ENCODE measurements around the gene ANKMY1. TPM values are rescaled to one million over a fixed set of nuclear protein-coding genes. Genes with fewer than 3 reads are reported as not detected.

Gene ANKMY1
- total RNA-seq, 1 donor from 2014 or later: 35.3 TPM

DNA sequence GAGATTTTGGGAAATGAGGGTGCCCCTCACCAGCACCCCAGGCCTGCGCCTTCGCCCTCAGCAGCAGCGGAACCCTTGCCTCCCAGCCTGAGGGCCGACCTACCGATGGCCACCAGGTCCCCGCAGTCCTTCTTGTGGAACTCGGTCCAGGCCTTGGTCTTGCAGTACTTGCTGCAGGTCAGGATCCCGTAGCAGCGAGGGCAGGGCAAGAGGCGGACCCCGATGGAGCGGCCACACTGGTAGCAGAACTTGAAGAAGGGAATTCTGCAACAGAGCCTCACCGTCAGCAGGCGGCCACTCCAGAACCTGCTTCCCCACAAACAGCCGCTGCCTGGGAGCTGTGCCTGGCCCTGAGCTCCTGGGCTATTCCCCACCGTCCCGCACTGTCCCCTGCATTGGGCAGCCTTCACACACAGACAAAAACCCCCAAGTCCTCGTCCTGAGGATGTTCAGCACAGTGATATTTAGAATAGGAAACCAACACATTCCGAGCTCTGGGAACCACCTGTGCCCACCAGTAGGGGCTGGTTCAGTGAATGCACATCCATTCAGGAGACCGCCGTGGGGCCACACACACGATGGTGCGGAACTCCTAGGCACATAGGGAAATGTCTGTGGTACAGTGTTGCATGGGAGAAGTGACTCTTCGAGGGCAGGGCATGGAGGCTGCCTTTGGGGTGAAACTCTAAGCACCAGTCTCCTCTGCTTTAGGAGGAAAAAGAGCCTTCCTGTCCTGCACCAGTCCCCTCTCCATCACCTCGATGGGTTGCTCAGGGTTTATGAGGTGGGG is 76.8 kb downstream of the ANKMY1 start:
- intact Hi-C loops (cut with micrococcal nuclease): no loop called here

DNA sequence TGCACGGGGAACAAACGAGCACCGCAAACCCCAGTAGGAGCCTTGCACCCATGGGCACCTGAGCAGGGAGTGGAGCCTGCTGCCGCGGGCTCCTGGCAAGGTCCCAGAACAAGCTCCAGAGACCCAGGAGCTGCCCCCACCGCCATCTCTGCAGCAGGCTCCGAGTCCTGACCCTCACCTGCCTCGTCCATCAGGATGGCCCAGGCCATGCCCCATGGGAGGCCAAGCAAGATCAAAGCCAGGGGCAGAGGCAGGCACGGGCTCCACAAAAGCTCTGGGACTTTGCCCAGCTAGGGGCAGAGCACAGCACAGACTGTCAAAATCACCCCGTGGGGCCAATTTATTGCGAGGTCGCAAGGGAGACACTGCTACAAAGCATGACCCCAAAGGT is 78.7 kb downstream of the ANKMY1 start:
- intact Hi-C loops (cut with micrococcal nuclease): no loop called here

DNA sequence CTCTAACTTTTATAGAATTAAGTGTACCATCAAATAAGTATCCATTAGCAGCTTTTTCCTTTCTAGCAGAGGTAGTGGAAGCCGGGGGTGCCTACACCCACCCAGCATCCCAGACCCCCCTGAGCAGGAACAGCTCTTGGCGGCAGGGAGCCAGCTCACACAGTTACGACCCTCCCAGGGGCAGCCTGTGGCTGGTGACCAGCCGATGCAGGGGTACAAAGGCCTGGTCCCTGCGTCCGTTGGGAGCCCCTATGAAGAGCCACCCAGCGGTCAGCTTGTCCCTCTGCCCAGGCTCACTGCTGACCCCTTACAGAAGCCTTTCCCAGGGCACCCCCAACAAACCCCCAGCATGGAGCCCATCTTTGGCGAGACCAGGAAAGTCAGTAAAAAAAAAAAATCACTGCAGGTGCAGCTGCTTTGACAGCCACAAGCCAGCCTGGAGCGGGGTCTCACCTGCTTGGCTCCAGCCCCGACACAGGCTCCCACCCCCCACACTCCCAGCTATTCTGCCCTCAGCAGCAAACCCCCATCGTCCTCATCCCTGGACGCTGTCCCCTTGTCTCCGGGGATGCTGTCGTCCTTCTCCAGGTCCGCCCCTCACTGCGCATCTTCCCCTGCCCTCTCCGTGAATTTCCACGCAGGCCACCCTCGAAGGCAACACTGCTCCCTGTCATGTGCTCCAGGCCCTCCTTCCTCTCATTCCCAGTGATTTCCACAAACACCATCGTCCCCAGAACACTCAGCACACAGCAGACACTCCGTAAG is 79.3 kb downstream of the ANKMY1 start:
- intact Hi-C loops (cut with micrococcal nuclease): no loop called here

DNA sequence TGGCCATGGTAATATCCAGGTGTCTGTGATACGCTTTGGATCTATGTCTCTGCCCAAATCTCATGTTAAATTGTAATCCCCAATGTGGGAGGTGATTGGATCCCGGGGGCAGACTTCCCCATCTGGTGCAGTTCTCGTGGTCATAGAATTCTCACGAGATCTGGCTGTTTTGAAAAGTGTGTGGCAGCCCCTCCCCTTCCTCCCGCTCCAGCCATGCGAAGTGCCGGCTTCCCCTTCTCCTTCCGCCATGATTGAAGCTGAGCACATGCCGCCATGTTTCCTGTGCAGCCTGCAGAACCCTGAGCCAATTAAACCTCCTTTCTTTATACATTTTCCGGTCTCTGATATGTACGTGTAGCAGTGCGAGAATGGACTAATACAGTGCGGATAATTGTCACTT is 79.9 kb downstream of the ANKMY1 start:
- intact Hi-C loops (cut with micrococcal nuclease): no loop called here

DNA sequence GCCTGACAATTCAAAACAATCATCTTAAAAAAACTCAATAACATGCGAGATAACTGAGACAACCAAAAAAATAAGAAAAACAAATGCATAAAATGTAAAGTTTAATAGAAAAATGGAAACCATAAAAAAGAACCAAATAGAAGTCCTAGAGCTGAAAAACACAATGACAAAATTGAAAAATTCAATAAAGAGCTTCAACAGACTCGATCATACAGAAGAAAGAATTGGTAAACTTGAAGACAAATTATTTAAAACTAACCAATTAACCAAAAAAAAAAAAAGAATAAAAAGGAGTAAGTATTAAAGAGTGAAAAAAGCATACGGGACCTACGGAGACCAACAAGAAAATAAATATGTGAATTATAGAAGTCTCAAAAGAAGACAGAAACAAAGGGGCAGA is 84.6 kb downstream of the ANKMY1 start:
- intact Hi-C loops (cut with micrococcal nuclease): no loop called here

DNA sequence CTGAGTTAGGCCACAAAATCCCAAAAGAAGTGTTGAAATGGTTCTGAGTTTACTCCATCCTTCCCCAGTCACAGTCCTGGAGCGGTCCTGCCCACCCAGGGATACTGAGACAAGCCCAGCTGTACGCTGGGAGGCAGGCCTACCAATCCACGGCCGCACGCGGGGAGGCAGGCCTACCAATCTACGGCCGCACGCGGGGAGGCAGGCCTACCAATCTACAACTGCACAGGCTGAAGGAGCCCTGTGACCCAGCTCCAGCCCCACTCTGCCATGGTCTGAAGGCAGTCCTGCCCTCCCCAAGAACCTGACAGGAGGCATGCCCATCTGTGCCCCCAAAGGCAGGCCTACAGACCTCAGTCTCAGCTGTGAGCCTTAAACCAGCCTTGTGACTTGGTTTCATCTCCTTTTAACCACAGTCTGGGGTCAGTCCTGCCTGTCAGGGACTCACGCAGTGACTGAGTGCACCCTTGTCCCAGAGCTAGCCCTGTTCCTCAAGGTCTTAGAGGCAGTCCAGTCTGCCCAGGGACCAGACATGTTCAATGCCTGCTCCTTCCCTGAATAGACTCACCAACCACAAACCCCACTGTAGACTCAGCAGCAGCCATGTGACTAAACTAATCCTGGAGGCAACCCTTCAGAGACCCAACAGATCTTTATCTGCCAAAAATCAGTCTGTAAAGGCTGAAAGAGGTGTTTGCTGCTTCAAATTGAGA is 85.6 kb downstream of the ANKMY1 start:
- intact Hi-C loops (cut with micrococcal nuclease): no loop called here

DNA sequence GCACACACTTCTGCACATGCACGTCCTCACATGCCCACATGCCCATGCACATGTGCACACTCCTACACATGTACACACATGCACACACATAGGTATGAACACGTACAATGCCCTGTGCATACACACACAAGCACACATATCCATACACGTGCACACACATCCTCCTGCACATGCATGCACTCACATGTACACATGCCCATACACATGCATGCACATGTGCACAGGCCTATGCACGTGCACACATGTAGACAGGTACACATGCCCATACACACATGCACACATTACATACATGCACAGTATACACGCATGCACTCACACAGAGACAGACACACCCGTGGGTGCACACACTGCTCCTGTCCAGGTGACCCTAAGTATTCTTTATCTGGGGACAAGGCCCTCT is 88.0 kb downstream of the ANKMY1 start:
- intact Hi-C loops (cut with micrococcal nuclease): no loop called here

DNA sequence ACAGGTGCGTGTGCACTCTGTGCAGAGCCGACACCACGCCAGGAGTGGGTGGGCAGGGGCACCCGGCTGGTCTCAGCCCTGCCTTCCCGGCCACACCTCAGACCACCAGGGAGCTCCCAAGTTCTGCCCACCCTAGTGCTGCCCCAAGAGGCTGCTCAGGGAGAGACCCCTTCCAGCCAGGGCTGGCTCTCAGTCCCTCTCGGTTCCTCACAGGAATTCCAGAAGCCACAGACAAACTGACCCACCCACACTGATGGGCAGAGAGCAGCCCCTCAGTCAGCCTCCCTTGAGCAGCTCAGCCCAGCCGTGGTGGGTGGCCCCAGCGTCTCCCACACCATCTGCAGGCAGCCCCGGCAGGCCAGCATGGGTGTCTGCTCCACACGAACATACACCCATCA is 88.5 kb downstream of the ANKMY1 start:
- intact Hi-C loops (cut with micrococcal nuclease): no loop called here

DNA sequence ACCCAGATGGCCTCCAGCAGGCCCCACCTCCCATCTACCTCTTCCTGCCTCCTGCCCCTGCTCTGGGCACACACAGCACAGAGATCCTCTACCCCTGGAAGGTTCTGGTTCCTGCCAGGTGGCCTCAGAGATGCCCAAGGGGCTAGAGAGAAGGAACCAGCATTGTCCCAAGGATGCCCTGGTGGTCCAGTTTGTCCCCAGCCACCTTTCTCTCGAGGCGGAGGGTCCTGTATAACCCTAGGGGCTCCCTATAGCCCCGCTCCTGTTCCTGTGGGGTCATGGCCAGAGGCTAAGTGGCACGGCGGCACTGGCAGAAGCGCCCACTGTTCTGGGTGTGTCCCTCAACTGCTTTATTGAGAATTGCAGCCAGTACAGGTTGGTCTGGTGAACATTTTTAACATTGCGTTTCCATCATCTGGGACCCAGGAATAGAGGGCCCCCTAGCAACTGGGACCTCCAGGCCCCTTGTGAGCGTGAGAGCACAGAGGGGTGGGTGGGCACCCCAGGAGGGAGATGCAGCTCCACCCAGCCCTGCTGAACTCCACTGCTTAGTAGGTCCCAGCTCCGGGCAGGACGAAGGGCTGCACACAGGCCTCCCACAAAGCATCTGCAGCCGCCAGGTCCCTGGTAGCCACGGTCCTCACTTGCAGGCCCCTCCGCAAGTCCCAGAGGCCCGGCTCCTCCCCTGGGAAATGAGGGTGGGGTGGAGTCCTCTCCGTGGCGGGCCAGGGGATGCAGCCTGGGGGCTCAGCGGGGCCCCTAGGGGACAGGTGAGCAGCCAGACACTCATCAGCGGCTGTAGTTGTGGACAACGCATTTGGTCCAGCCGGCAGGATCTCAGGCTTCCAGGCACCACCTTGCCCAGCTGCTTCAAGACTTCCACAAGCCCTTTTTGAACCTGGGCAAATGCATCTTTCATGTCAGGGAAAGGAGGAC is 89.2 kb downstream of the ANKMY1 start:
- intact Hi-C loops (cut with micrococcal nuclease): no loop called here

DNA sequence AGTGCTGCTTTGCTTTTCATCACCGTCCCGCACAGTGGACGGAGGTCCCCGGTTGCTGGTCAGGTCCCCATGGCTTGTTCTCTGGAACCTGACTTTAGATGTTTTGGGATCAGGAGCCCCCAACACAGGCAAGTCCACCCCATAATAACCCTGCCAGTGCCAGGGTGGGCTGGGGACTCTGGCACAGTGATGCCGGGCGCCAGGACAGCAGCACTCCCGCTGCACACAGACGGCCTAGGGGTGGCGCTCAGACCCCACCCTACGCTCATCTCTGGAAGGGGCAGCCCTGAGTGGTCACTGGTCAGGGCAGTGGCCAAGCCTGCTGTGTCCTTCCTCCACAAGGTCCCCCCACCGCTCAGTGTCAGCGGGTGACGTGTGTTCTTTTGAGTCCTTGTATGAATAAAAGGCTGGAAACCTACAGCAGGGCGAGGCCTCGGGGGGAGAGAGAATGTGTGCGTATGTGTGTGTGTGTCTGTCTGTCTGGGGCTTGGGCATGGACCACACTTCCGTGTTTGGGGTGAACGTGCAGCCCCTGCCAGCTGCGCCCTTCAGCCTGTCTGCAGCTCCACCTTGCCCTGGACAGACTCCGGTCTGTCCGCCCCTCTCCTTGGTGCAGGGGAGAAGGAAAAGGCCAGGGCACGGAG is 90.0 kb downstream of the ANKMY1 start:
- intact Hi-C loops (cut with micrococcal nuclease): no loop called here

DNA sequence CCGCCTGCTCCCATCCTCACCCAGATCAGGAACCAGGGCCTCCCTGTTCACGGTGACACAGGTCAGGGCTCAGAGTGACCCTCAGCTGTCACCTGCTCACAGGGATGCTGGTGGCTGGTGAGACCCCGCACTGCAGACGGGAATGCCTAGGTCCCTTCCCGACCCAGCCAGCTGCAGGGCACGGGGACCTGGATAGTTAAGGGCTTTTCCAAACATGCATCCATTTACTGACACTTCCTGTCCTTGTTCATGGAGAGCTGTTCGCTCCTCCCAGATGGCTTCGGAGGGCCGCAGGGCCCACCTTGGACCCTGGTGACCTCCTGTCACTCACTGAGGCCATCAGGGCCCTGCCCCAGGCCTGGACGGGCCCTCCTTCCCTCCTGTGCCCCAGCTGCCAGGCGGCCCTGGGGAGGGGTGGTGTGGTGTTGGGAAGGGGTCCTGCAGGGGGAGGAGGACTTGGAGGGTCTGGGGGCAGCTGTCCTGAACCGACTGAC is 90.6 kb downstream of the ANKMY1 start:
- intact Hi-C loops (cut with micrococcal nuclease): no loop called here

DNA sequence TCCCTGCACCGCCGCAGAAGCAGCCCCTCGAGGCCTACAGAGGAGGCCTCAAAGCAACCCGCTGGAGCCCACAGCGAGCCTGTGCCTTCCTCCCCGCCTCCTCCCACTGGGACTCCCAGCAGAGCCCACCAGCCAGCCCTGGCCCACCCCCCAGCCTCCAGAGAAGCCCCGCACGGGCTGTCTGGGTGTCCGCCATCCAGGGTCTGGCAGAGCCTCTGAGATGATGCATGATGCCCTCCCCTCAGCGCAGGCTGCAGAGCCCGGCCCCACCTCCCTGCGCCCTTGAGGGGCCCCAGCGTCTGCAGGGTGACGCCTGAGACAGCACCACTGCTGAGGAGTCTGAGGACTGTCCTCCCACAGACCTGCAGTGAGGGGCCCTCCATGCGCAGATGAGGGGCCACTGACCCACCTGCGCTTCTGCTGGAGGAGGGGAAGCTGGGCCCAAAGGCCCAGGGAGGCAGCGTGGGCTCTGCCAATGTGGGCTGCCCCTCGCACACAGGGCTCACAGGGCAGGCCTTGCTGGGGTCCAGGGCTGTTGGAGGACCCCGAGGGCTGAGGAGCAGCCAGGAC is 91.1 kb downstream of the ANKMY1 start:
- intact Hi-C loops (cut with micrococcal nuclease): no loop called here

DNA sequence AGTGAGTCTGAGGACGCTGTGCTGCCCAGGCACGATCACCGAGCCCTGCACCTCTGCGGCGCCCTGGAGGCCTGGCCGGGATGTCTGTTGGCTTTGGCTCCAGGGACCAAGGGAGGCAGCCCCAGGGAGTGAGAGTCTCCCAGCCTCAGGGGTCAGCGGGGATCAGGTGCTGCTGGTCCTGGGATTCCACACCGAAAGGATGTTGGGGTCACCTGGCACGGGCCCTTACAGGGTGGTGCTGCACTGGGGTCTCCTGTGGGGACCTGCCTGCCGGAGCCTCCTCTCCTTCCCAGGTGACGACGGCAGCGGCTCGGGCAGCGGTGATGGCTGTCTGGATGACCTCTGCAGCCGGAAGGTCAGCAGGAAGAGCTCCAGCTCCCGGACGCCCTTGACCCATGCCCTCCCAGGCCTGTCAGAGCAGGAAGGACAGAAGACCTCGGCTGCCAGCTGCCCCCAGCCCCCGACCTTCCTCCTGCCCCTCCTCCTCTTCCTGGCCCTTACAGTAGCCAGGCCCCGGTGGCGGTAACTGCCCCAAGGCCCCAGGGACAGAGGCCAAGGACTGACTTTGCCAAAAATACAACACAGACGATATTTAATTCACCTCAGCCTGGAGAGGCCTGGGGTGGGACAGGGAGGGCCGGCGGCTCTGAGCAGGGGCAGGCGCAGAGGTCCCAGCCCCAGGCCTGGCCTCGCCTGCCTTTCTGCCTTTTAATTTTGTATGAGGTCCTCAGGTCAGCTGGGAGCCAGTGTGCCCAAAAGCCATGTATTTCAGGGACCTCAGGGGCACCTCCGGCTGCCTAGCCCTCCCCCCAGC is 91.8 kb downstream of the ANKMY1 start:
- intact Hi-C loops (cut with micrococcal nuclease): no loop called here

DNA sequence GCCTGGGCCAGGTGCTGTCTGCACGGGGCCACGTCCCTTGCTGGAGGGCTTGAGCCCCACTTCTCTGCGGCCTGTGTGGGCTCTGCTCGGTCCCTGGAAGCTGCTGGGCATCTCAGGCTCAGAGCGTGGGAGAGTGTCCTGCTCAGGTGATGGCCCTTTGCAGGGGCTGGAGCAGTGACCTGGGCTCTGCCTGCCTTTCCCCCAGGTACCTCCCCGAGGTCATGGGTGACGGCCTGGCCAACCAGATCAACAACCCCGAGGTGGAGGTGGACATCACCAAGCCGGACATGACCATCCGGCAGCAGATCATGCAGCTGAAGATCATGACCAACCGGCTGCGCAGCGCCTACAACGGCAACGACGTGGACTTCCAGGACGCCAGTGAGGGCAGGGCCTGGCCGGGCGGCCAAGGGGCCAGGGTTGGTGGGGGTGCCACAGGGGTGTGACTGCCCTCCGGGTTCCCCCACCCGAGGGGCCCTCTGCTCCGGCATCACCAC is 92.5 kb downstream of the ANKMY1 start:
- intact Hi-C loops (cut with micrococcal nuclease): no loop called here

DNA sequence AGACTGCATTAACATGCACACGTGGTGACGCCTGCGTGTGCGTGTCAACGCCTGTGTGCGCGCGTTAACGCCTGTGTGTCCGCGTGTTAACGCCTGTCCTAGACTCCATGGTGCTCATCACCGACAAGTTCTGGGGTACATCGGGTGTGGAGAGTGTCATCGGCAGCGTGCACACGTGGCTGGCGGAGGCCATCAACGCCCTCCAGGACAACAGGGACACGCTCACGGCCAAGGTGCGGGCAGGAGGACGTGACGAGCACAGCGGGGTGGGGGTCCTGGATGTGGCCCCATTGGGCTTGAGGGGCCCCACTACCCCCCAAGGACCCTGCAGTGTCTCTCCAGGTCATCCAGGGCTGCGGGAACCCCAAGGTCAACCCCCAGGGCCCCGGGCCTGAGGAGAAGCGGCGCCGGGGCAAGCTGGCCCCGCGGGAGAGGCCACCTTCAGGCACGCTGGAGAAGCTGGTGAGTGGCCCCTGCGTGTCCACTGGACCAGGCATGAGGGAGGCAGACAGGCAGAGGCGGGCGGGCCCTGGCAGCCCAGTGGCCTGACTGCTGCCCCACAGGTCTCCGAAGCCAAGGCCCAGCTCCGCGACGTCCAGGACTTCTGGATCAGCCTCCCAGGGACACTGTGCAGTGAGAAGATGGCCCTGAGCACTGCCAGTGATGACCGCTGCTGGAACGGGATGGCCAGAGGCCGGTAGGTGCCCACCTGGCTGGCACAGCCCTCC is 93.1 kb downstream of the ANKMY1 start:
- intact Hi-C loops (cut with micrococcal nuclease): no loop called here

DNA sequence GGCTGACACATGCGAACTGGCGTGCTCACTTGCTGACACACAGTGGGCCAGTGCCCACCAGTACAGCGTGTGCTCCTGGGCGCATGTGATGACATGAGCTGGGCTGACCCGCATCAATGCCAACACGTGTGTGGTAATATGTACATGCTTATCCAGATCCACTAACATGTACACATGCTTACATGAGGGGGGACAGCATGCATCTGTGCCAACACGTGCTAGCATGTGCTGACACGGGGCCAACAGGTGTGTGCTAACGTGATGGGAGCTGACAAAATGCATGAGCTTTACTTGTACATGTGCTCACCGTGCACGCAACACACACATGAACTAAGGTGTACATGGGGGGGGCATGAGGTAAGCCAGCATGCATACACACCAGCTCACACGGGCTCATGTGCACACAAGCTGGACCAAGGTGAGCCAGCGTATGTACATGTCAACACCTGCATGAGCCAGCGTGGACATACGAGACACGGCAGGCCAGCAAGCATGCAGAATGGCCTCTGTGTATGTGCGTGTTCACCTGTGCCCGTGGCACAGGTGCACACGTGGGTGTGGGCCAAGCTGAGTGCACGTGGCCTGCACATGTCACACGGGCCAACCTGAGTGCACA is 93.8 kb downstream of the ANKMY1 start:
- intact Hi-C loops (cut with micrococcal nuclease): no loop called here

DNA sequence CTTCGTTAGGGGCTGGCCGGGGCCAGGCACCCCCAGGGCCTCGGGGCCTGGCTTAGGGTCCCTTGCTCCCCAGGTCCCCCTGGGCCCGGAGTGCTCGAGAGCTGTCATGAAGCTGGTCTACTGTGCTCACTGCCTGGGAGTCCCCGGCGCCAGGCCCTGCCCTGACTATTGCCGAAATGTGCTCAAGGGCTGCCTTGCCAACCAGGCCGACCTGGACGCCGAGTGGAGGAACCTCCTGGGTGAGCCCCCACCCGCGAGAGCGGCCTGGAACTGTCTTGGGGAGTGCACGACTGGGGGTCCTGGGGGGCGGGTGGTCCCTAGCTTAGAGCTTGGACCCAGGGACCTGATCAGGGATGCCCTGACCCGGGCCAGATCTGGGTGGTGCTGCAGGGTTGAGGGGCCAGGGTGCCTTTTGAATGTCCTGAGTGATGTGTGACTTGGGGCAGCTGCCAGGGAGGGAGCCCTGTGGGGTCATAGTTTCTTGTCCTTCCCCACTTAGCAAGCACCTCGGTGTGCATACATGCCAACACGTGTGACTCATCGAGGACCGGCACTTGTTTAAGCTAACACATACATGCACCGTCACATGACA is 94.4 kb downstream of the ANKMY1 start:
- intact Hi-C loops (cut with micrococcal nuclease): no loop called here

All from T-helper 2 cell treated with Interferon-gamma antibody and Interleukin-4, amounts not matched to agents 100 ng/mL and 5 ng/mL, for 36 hours (primary cell).